Small intestine (tissue), 7 donors: Measurements from ENCODE around the gene RFX3. TPM values are rescaled to one million over a fixed set of nuclear protein-coding genes. Genes with fewer than 3 reads are reported as not detected.

Experiments used
- DNase-seq, 2 donors: peaks; one replicate each; pipeline versions ENCODE4 v3.0.0 to v3.0.0-alpha.2; 2013
- FAIRE-seq: peaks from 2 replicates; lab custom pipeline; 2012; peaks lifted over from hg19 to GRCh38; lab: Jason Lieb, UNC
- H3K27ac ChIP-seq, 3 donors: one replicate each; pipeline ENCODE4 v1.5.1; 2013; ENCODE audit warnings: low read length in 2 of 3, mild to moderate bottlenecking in 2 of 3, control low read depth in 1 of 3, inconsistent platforms in 1 of 3, low read depth in 1 of 3, moderate library complexity in 1 of 3
- H3K27me3 ChIP-seq, 3 donors: one replicate each; pipeline ENCODE4 v1.6.1; 2013; ENCODE audit warnings: low read length in 3 of 3, inconsistent platforms in 1 of 3; ENCODE audit not compliant: control insufficient read depth in 3 of 3, insufficient read depth in 3 of 3
- H3K36me3 ChIP-seq, 3 donors: one replicate each; pipeline ENCODE4 v1.6.1; 2013; ENCODE audit warnings: low read length in 3 of 3, inconsistent platforms in 1 of 3, low read depth in 1 of 3, mild to moderate bottlenecking in 1 of 3, moderate library complexity in 1 of 3; ENCODE audit not compliant: control insufficient read depth in 3 of 3, insufficient read depth in 2 of 3
- H3K4me1 ChIP-seq, 3 donors: one replicate each; pipeline ENCODE4 v1.6.1; 2013; ENCODE audit warnings: low read length in 2 of 3, inconsistent platforms in 1 of 3, low read depth in 1 of 3, mild to moderate bottlenecking in 1 of 3, moderate library complexity in 1 of 3; ENCODE audit not compliant: control insufficient read depth in 3 of 3, insufficient read depth in 2 of 3
- H3K4me3 ChIP-seq, 3 donors: one replicate each; pipeline ENCODE4 v1.5.1; 2013; ENCODE audit warnings: low read length in 3 of 3, control low read depth in 1 of 3, inconsistent platforms in 1 of 3, low read depth in 1 of 3, mild to moderate bottlenecking in 1 of 3, moderate library complexity in 1 of 3
- H3K9me3 ChIP-seq, 2 donors: one replicate each; pipeline ENCODE4 v1.6.1; 2013; ENCODE audit warnings: low read depth in 1 of 2, low read length in 1 of 2; ENCODE audit not compliant: control insufficient read depth in 2 of 2, insufficient read depth in 1 of 2
- WGBS, 3 donors: extraction: QIAGEN DNeasy Blood & Tissue Kit; methylation state at CpG; one replicate each; pipeline ENCODE4 v1.1.7; 2013; 5-methylcytosine and 5-hydroxymethylcytosine counted together
- polyA plus RNA-seq, 4 donors: library from polyadenylated mRNA; stranded (reverse) in 3 of 4; unstranded in 1 of 4; fragments of 200-250 nt in 3 of 4; fragments of 120-200 nt in 1 of 4; gene quantifications; one replicate each; pipeline versions ENCODE4 v1.2.1 to v1.2.3, GENCODE V29; 2013
- donor health status: healthy with polysubstance abuse.
- donor health status: control.
- donor health status: control.
- donor health status: Bipolar disorder and iron deficiency.
- donor health status: healthy.

RFX3 gene
- polyA plus RNA-seq, 4 donors, result 0.27 to 8.1 (median 1.3) TPM

DNA sequence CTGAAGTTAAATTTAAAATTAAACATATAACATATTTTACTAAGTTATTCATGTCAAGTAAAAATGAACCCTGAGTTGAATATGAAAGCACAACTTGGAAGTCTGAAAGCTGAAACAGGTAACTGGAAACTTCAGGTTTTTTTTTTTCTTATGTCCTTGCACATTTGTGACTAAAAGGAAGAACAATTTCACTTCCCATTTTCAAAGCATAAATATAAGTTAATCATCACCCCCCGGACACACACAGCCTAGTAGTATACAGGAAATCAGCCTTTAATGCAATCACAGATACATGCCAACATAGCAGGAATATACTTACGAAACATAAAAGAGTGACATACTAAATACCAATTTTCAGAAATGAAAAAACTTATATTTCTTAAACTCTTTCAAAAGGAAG is 225.9 kb downstream of the RFX3 start:
- no peaks in the 10 kb centered on the region for H3K4me1 ChIP-seq
- no peaks in the 10 kb centered on the region for H3K27me3 ChIP-seq
- H3K9me3 ChIP-seq, result no peaks in the 10 kb centered on the region
- H3K27ac ChIP-seq, result no peak overlapping the region
- no peak overlapping the region for H3K4me3 ChIP-seq
- 60 to 84% (median 78%) methylated on average over 2 of the region's 2 CpGs for WGBS, 3 donors
- DNase-seq (no peak), FAIRE-seq (no peak)
- no peaks in the 10 kb centered on the region for H3K36me3 ChIP-seq

DNA sequence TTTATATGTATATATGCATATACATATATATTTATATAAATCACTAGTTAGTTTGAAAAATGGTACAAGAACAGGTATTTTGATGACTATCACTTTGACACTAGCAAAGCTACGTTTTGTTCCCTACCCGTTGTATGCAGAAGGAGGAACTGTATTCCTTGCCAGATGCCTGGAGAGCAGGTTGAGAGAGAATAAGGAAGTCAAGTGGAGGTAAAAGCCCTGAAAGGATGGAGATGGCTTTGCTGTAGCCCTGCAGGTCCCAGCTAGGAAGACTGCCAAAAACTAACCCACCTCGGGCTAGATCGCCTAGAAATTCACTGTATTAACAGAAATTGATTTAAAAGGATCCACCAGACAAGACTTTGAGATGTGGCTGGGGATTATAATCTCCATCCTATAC is 229.3 kb downstream of the RFX3 start:
- WGBS, 3 donors, result 82 to 90% (median 83%) methylated on average over 4 of the region's 4 CpGs
- H3K4me1 ChIP-seq, result no peaks in the 10 kb centered on the region
- H3K4me3 ChIP-seq, result no peak overlapping the region
- no peak for DNase-seq
- H3K9me3 ChIP-seq, result no peaks in the 10 kb centered on the region
- H3K36me3 ChIP-seq, result no peaks in the 10 kb centered on the region
- no peak for FAIRE-seq
- H3K27ac ChIP-seq, result no peak overlapping the region
- H3K27me3 ChIP-seq, result no peaks in the 10 kb centered on the region

- Histone ChIP-seq H3K9me3 (no peaks in the 10 kb centered on the region), H3K36me3 (peaks cover 0 to 4% (median 0%) of the 10 kb centered on the region in 3 donors), H3K27ac (no peak overlapping the region), H3K27me3 (no peaks in the 10 kb centered on the region), H3K4me3 (no peak overlapping the region), H3K4me1 (no peaks in the 10 kb centered on the region)
- DNase-seq (no peak), FAIRE-seq (no peak)
Measured at GRCh38 chr9:3292311-3292710, 233.5 kb downstream of the RFX3 start.

DNA sequence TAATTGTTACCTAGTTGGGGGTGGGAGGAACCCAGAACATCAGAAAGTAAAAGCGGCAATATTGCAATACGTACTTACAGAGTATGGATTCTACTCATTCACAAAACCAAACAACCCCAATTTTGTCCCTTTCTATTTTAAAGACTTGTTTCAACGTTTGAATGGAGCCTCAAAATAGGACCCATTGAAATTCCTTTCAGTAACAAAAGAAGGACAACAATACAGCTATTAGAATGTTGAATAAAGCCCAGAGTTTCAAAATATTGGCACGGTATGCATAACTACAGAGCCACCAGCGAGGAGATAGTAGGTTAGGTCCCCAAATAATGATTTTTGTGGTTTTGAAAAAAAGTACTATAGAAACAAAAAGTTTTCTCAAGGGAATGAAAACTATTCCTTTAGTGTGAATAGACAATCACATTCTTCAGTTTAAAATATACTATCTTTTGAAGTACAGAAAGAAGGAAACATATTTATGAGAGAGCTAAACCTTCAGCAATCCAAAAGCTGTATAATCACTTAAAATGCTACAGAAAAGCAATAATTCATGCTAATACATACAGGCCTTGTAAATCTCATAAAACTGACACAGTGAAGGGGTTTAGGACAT is 235.5 kb downstream of the RFX3 start:
- Histone ChIP-seq H3K36me3 (peaks cover 0 to 4% (median 0%) of the 10 kb centered on the region in 3 donors), H3K27ac (no peak overlapping the region), H3K4me3 (no peak overlapping the region), H3K27me3 (no peaks in the 10 kb centered on the region), H3K9me3 (no peaks in the 10 kb centered on the region), H3K4me1 (no peaks in the 10 kb centered on the region)
- FAIRE-seq (no peak), DNase-seq (no peak)
- WGBS, 3 donors, result 83% methylated on average over 5 of the region's 5 CpGs

GRCh38 chr9:3288686-3289085 is 237.1 kb downstream of the RFX3 start:
- DNase-seq, result no peak
- FAIRE-seq, result no peak
- peaks cover 0 to 4% (median 0%) of the 10 kb centered on the region in 3 donors for H3K36me3 ChIP-seq
- no peaks in the 10 kb centered on the region for H3K4me1 ChIP-seq
- no peak overlapping the region for H3K4me3 ChIP-seq
- no peaks in the 10 kb centered on the region for H3K9me3 ChIP-seq
- H3K27me3 ChIP-seq, result no peaks in the 10 kb centered on the region
- no peak overlapping the region for H3K27ac ChIP-seq

DNA sequence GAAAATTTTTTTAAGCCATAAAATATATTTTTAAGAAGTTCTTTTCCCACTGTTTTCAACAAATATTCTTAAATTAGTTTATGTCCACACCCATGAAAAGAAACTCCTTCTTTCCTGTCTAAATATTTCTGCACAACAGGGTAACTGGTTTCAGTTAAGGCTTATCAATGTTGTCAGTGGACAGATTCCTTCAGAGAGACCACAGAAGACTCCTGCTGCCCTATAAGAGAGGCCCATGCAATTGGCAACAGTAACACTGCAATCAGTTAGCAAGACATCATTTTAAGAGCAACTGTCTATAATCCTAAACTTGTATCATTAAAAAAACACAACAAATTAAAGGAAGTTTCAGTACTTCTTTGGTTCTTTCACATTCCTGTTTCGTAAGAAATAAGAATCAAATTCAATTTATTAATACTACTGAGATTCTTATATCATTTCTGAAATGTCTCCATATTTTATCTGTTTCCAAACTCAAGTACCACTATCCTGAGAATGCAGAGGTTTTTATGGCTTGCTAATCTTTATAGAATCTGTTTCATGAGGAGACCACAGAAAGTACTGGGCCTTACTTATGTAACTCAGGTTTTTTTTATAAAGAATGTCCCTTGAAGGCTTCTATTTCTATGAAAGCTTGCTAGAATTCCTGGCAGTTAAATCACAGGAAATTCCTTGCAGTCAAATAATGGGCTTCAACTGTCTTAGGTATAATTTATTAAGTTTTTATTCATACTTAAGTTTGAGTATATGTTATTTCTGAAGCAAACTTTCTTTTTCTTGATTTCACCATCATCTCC is 240.2 kb downstream of the RFX3 start:
- Histone ChIP-seq H3K27me3 (no peaks in the 10 kb centered on the region), H3K9me3 (no peaks in the 10 kb centered on the region), H3K4me3 (no peak overlapping the region), H3K27ac (no peak overlapping the region), H3K36me3 (no peaks in the 10 kb centered on the region), H3K4me1 (no peaks in the 10 kb centered on the region)
- no peak for FAIRE-seq
- WGBS, 3 donors, result 84 to 97% (median 92%) methylated on average over 1 of the region's 1 CpG
- no peak for DNase-seq

- Histone ChIP-seq H3K27me3 (no peaks in the 10 kb centered on the region), H3K27ac (no peak overlapping the region), H3K4me3 (no peak overlapping the region), H3K4me1 (no peaks in the 10 kb centered on the region), H3K9me3 (no peaks in the 10 kb centered on the region), H3K36me3 (no peaks in the 10 kb centered on the region)
- 92 to 93% (median 93%) methylated on average over 3 of the region's 3 CpGs for whole genome bisulfite sequencing, 3 donors
- DNase-seq (no peak), FAIRE-seq (no peak)
Measured at GRCh38 chr9:3282365-3282764, 243.4 kb downstream of the RFX3 start.

DNA sequence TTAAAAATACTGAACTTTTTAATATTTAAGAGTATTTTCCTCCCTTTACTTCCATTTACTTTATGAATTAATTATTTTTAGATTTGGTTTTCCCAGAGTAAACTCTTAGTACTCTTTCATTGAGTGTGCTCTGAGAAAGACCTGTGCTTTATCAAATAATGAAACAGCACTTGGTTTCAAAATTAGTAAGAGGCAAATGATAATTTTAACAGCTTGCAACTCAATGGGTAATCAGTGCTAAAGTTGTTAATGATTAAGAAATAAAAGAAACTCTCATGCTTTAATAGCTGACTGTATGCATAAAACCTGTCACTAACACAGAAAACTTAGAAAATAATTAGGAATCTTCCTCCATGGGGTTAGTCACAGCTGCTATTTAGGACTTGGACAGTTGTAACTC is 244.4 kb downstream of the RFX3 start:
- no peak for DNase-seq
- no peaks in the 10 kb centered on the region for H3K36me3 ChIP-seq
- no peaks in the 10 kb centered on the region for H3K9me3 ChIP-seq
- no peak for FAIRE-seq
- H3K27ac ChIP-seq, result no peak overlapping the region
- no peaks in the 10 kb centered on the region for H3K4me1 ChIP-seq
- H3K27me3 ChIP-seq, result no peaks in the 10 kb centered on the region
- no peak overlapping the region for H3K4me3 ChIP-seq
